GM19328 (cell line): Measurements from ENCODE around the gene MAP4K4.

ENCODE experiments used
- ATAC-seq: cut with Tn5 transposase; IDR thresholded peaks from one replicate; pipeline ENCODE4 v1.9.1; 2021; ENCODE audit warnings: mild to moderate bottlenecking, moderate library complexity; ENCODE audit not compliant: unreplicated experiment

The MAP4K4 gene

GRCh38 chr2:101720732-101721131 is 23.2 kb downstream of the MAP4K4 start:
- ATAC-seq: no peak

GRCh38 chr2:101722864-101723263 is 25.4 kb downstream of the MAP4K4 start:
- ATAC-seq: no peak

- ATAC-seq: no peak
Observed at GRCh38 chr2:101723371-101724124, 26.0 kb downstream of the MAP4K4 start.

GRCh38 chr2:101724125-101724474 is 26.6 kb downstream of the MAP4K4 start:
- no peak for ATAC-seq

- no peak for ATAC-seq
Observed at GRCh38 chr2:101725038-101725437, 27.5 kb downstream of the MAP4K4 start.

GRCh38 chr2:101725515-101726192 is 28.1 kb downstream of the MAP4K4 start:
- ATAC-seq: no peak

GRCh38 chr2:101728865-101729264 is 31.4 kb downstream of the MAP4K4 start:
- no peak for ATAC-seq

GRCh38 chr2:101729521-101730190 is 32.1 kb downstream of the MAP4K4 start:
- no peak for ATAC-seq

GRCh38 chr2:101731221-101732054 is 33.9 kb downstream of the MAP4K4 start:
- ATAC-seq: no peak

GRCh38 chr2:101732199-101732598 is 34.7 kb downstream of the MAP4K4 start:
- no peak for ATAC-seq

GRCh38 chr2:101732773-101733256 is 35.3 kb downstream of the MAP4K4 start:
- ATAC-seq: no peak

- no peak for ATAC-seq
Observed at GRCh38 chr2:101733257-101733993, 35.9 kb downstream of the MAP4K4 start.

- ATAC-seq: no peak
Observed at GRCh38 chr2:101734505-101735165, 37.1 kb downstream of the MAP4K4 start.

GRCh38 chr2:101735166-101735533 is 37.6 kb downstream of the MAP4K4 start:
- ATAC-seq: no peak

GRCh38 chr2:101736233-101736632 is 38.7 kb downstream of the MAP4K4 start:
- ATAC-seq: no peak

- no peak for ATAC-seq
Observed at GRCh38 chr2:101736861-101737291, 39.4 kb downstream of the MAP4K4 start.

GRCh38 chr2:101737478-101738255 is 40.2 kb downstream of the MAP4K4 start:
- ATAC-seq: no peak

- ATAC-seq: no peak
Observed at GRCh38 chr2:101738649-101739048, 41.1 kb downstream of the MAP4K4 start.

GRCh38 chr2:101740555-101740964 is 43.1 kb downstream of the MAP4K4 start:
- no peak for ATAC-seq
